Measurements from ENCODE around the gene PUM1. TPM values are rescaled to one million over a fixed set of nuclear protein-coding genes. Genes with fewer than 3 reads are reported as not detected.

PUM1 gene
- total and polyA plus RNA-seq, 10 of the 15 experiments (the other 5 are each of a cell fraction or from before 2014, with no cell fraction given) = 21.4 to 75.3 (median 42.4) TPM

DNA sequence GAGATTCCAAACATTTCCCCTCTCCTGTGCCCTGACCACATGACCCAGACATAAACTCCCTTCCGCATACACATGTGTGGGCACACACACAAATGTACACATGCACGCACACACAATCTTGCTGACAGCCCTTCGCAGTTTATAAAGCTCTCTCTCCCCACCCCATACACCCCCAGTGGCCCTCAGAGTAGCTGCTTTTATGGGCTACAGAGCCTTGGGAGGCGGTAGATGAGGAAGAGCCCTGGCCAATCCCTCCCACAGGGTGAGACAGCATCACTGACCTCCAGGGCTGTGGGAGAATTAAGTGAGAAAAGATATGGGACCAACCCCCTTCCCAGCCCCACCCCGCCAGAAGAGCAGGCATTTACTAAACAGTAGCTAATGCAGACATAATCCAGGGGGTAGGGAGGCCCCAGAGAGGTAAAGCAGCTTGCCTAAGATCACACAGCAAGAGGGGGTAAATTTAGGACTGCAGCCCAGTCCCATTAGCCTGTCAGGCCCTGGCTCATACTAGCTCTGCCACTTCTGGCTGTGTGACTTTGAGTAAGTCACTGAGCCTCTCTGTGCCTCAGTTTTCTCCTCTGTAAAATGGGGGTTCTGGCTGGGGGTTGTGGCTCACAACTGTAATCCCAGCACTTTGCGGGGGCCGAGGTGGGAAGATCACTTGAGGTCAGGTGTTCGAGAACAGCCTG lies 162.0 kb downstream of the PUM1 start (continued):
- TF ChIP-seq E2F4 (IDR thresholded peaks at IDR 0.05; ENCODE audit: low read depth, low read length) (no peak), ZNF592 (IDR thresholded peaks at IDR 0.05) (no peak), IKZF1 (conservative IDR thresholded peaks at IDR 0.05) (no peak), POU2F2 (IDR thresholded peaks at IDR 0.05; ENCODE audit: borderline replicate concordance, low read depth, low read length) (no peak), ZNF622 (IDR thresholded peaks at IDR 0.05) (no peak), IKZF2 (IDR thresholded peaks at IDR 0.05) (no peak)
- TF ChIP-seq, protein P1, sequence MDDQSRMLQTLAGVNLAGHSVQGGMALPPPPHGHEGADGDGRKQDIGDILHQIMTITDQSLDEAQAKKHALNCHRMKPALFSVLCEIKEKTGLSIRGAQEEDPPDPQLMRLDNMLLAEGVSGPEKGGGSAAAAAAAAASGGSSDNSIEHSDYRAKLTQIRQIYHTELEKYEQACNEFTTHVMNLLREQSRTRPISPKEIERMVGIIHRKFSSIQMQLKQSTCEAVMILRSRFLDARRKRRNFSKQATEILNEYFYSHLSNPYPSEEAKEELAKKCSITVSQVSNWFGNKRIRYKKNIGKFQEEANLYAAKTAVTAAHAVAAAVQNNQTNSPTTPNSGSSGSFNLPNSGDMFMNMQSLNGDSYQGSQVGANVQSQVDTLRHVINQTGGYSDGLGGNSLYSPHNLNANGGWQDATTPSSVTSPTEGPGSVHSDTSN (IDR thresholded peaks at IDR 0.05; ENCODE audit: insufficient replicate concordance, low read depth, low read length) = no peak

All from GM12878 (cell line).